GM10266 (cell line): ENCODE data around the gene NFIA.
"Not testable (repeated sequence)": the region's sequence is repeated elsewhere in the genome, so short reads cannot be mapped to it uniquely, and the experiment has no call there.

Source experiments
- DNase-seq: peaks from one replicate; pipeline ENCODE4 v3.0.0; 2012; ENCODE audit errors: extremely low spot score
- CTCF ChIP-seq: IDR thresholded peaks from 2 replicates; pipeline ENCODE4 v1.5.1; 2012; ENCODE audit warnings: mild to moderate bottlenecking, low read depth; ENCODE audit not compliant: control insufficient read depth, insufficient read depth; ENCODE audit errors: missing control alignments

Gene NFIA

GRCh38 chr1:61064673-61065072, 17.7 kb upstream of the NFIA start:
- TF ChIP-seq CTCF: no peak
- no peak for DNase-seq

GRCh38 chr1:61067446-61068019, 14.8 kb upstream of the NFIA start:
- no peak for DNase-seq
- no peak for TF ChIP-seq CTCF

GRCh38 chr1:61070054-61070453, 12.3 kb upstream of the NFIA start:
- no peak for DNase-seq
- no peak for TF ChIP-seq CTCF

DNA sequence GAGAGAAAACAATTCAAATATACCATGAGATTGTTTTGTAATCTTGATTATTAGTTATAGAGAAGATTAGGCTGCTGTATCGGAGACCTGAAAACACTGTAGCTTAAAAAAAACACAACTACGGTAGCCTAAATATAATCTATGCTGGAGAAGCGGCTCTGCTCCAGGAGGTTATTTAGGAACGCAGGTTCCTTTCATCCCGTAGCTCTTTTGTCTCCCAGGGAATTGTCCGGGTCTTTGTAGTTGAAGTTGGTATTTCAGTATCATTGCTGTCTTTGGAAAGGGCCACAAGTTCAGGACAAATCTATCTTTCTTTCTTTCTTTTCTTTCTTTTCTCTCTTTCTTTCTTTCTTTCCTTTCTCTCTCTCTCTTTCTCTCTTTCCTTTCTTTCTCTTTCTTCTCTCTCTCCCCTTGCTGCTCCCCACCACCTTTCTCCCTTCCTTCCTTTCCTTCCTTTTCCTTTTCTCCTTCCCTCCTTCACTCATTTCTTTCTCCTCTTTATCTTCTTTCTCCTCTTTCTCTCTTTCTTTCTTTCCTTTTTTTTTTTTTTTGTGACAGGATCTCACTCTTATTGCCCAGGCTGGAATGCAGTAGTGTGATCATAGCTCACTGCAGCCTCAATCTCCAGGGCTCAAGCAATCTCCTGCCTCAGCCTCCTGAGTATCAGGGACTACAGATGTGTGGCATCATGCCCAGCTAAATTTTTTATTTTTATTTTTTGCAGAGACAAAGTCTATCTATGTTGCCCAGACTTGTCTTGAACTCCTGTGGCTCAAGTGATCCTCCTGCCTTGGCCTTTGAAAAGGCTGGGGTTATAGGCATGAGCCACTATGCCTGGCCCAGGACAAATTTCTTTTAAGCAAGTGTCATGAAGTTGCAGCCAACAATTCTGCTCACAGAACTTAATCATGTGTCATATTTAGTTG, 10.9 kb upstream of the NFIA start:
- TF ChIP-seq CTCF: no peak
- DNase-seq: no peak

- DNase-seq: no peak
- no peak for TF ChIP-seq CTCF
These were observed 8.5 kb upstream of the NFIA start for GRCh38 chr1:61073871-61074270.

DNA sequence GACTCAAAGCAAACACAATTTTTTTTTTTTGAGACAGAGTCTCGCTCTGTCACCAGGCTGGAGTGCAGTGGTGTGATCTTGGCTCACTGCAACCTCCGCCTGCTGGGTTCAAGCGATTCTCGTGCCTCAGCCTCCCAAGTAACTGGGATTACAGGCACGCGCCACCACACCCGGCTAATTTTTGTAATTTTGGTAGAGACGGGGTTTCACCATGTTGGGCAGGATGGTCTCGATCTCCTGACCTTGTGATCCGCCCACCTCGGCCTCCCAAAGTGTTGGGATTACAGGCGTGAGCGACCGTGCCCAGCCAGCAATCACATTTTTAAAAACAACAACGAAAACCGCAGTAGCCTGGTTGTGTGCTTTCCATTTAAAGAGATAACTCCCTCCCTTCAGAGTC, 6.5 kb upstream of the NFIA start:
- not testable (repeated sequence) for DNase-seq

DNA sequence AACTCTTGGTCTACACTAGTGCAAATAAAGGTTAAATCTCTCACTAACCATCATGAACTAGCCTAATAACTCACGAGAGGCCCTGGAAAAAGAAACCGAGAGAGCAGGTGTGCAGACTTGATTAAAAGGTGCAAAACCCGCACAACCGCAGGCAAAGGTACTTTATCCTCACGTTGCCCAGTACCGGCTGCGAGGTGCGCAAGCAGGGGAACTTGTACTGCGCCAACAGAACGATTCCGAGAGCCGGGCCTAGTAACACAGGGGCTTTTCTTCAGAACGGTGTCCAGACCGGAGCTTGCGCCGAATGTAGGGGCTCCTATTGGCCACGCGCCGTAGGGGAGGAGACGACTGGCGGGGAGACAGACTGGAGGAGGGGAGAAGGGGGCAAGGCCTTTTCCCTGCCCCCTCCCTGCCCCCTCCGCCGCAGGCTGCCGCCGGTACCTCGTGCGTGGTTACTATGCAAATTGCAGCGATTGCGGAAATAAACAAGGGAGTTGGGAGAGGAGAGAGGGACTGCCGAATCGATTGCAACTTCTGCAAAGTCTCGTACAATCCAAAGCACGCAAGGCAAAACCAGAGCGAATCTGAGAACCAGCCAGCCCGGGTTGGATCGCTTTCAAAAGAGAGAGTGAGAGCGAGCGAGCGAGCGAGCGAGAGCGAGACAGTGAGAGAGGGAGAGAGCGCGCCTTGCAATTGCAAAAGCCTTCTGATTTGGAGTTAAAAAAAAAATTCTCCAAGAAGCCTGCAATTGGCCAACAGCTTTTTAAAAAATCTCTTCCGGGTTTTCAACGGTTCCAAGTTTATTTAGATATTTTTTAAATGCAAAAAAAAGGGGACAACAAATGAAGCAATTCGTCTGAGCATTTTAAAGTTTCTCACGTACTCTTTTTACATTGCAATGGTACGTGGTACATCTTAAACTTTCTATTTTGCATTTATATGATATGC, 5.4 kb upstream of the NFIA start:
- peak; percentile 63 for DNase-seq
- TF ChIP-seq CTCF: no peak
